ENCODE results near the gene EME1. TPM values are rescaled to one million over a fixed set of nuclear protein-coding genes. Genes with fewer than 3 reads are reported as not detected.
"Not testable (repeated sequence)": the region's sequence is repeated elsewhere in the genome, so short reads cannot be mapped to it uniquely, and the experiment has no call there.

EME1 gene
- total and polyA plus RNA-seq, 2 of the 8 experiments (the other 6 are each of a cell fraction or from before 2014, with no cell fraction given) = 13.9 to 16.3 TPM

GRCh38 chr17:50405351-50405750, 32.3 kb downstream of the EME1 start:
- not testable (repeated sequence) for FAIRE-seq; H3K4ac ChIP-seq (replicated peaks; ENCODE audit: insufficient read length, low read depth, low read length); H2BK20ac ChIP-seq (ENCODE audit: low read length); H3K23ac ChIP-seq (ENCODE audit: insufficient read length); H3K27me3 ChIP-seq (replicated peaks in 1 of 4; ENCODE audit: control insufficient read depth in 3 of 4, extremely low read depth in 1 of 4, insufficient read depth in 3 of 4, low read length in 3 of 4); H3K27ac ChIP-seq (ENCODE audit: low read depth, low read length); H2AK5ac ChIP-seq (ENCODE audit: low read depth, low read length); H4K5ac ChIP-seq (ENCODE audit: insufficient read length, low read depth, low read length); H4K20me1 ChIP-seq (replicated peaks in 1 of 2; ENCODE audit: control insufficient read depth in 1 of 2, insufficient read depth in 2 of 2, low read length in 2 of 2); H2BK15ac ChIP-seq (ENCODE audit: low read length); H4K8ac ChIP-seq (ENCODE audit: extremely low read depth, insufficient read depth, low read length); H4K91ac ChIP-seq (replicated peaks; ENCODE audit: insufficient read length, low read length); DNase-seq (ENCODE audit: low read depth in 1 of 2, low spot score in 2 of 2); H3K23me2 ChIP-seq (ENCODE audit: low read depth, low read length); H3K18ac ChIP-seq (ENCODE audit: extremely low read depth, low read length); H3K36me3 ChIP-seq (ENCODE audit: control insufficient read depth in 2 of 4, insufficient read depth in 4 of 4, low read length in 3 of 4); H3K56ac ChIP-seq (replicated peaks; ENCODE audit: insufficient read length, low read depth, low read length); H2BK120ac ChIP-seq (replicated peaks; ENCODE audit: low read depth, low read length); H3K4me3 ChIP-seq (ENCODE audit: extremely low read depth in 1 of 4, insufficient read depth in 2 of 4, low read depth in 3 of 4, low read length in 4 of 4); H3K9me3 ChIP-seq (ENCODE audit: insufficient read depth in 2 of 2, low read depth in 1 of 2, low read length in 1 of 2); H3K4me1 ChIP-seq (replicated peaks in 1 of 4; ENCODE audit: control insufficient read depth in 3 of 4, insufficient read depth in 4 of 4, low read length in 3 of 4); H3K4me2 ChIP-seq (ENCODE audit: insufficient read depth in 1 of 2, low read depth in 2 of 2, low read length in 2 of 2); H2BK5ac ChIP-seq (ENCODE audit: low read depth, low read length); H3K79me2 ChIP-seq (ENCODE audit: control insufficient read depth in 1 of 2, insufficient read depth in 2 of 2, low read length in 2 of 2); H2AFZ ChIP-seq (ENCODE audit: low read length); H3K14ac ChIP-seq (ENCODE audit: insufficient read length); H3K79me1 ChIP-seq (ENCODE audit: low read depth, low read length); H3K9ac ChIP-seq (replicated peaks in 1 of 4; ENCODE audit: extremely low read depth in 1 of 4, low read depth in 3 of 4, low read length in 3 of 4); H2BK12ac ChIP-seq (ENCODE audit: low read depth, low read length)
- WGBS, 2 experiments (ENCODE audit: extremely low coverage in 1 of 2, insufficient coverage in 1 of 2, insufficient read length in 1 of 2, insufficient replicate concordance in 2 of 2, low coverage in 1 of 2, low lambda C conversion rate in 2 of 2, missing lambda C conversion rate in 1 of 2) = 87% methylated on average over 4 of the region's 4 CpGs; no CpG with 5 or more reads in 1 of the 2 experiments
- ChIA-PET POLR2A (ENCODE audit: partially characterized antibody) (interaction anchor here (1.4 to 1.6 kb wide), 2 partner anchors 21 to 77 kb away, joined by 3 read pairs; no protein-coding TSS in a partner anchor), CTCF (ENCODE audit: partially characterized antibody) (interaction anchor here (0.6 to 5.5 kb wide), 4 partner anchors 8 to 43 kb away, joined by 3 to 32 read pairs (median 6); partner anchors contain the start of gene LRRC59)

All from H1 (cell line).